GM23338 (cell line): Measurements from ENCODE around the gene MYO19. TPM values are rescaled to one million over a fixed set of nuclear protein-coding genes. Genes with fewer than 3 reads are reported as not detected.

Experiments used
- ATAC-seq: fragments of 200-7000 bp; cut with Tn5 transposase; 3 replicates; pipeline ENCODE4 v1.9.1; 2020
- DNase-seq: peaks from one replicate; pipeline ENCODE4 v3.0.0-alpha.2; 2015; ENCODE audit warnings: low spot score
- H2AFZ ChIP-seq: fragments of 200-600 bp; sonication (generic); 2 replicates; pipeline ENCODE4 v1.8.0; 2016; ENCODE audit warnings: antibody characterized with exemption, mild to moderate bottlenecking, moderate library complexity
- H3F3A ChIP-seq: fragments of 200-600 bp; sonication (generic); replicated peaks from 2 replicates; pipeline ENCODE4 v1.8.0; 2017; ENCODE audit warnings: antibody characterized with exemption, mixed run types, low read depth
- H3K27ac ChIP-seq: fragments of 200-600 bp; sonication (generic); 2 replicates; pipeline ENCODE4 v1.6.1; 2016; ENCODE audit warnings: low read depth
- H3K27me3 ChIP-seq: fragments of 200-600 bp; sonication (generic); 2 replicates; pipeline ENCODE4 v1.8.0; 2016; ENCODE audit warnings: mild to moderate bottlenecking, mixed run types, moderate library complexity; ENCODE audit not compliant: insufficient read depth
- H3K36me3 ChIP-seq: fragments of 200-600 bp; sonication (generic); 2 replicates; pipeline ENCODE4 v1.8.0; 2016; ENCODE audit warnings: mild to moderate bottlenecking; ENCODE audit not compliant: insufficient read depth
- H3K4me1 ChIP-seq: fragments of 200-600 bp; sonication (generic); 2 replicates; pipeline ENCODE4 v1.8.0; 2016; ENCODE audit warnings: mild to moderate bottlenecking, moderate library complexity; ENCODE audit not compliant: insufficient read depth
- H3K4me2 ChIP-seq: fragments of 200-600 bp; sonication (generic); 2 replicates; pipeline ENCODE4 v1.7.1; 2017; ENCODE audit warnings: mixed run types
- H3K4me3 ChIP-seq: fragments of 200-600 bp; sonication (generic); 2 replicates; pipeline ENCODE4 v1.6.1; 2016; ENCODE audit warnings: mixed run types
- H3K79me2 ChIP-seq: fragments of 200-600 bp; sonication (generic); replicated peaks from 2 replicates; pipeline ENCODE4 v1.8.0; 2017; ENCODE audit warnings: mild to moderate bottlenecking; ENCODE audit not compliant: insufficient read depth
- H3K9me2 ChIP-seq: fragments of 200-600 bp; sonication (generic); 2 replicates; pipeline ENCODE4 v1.8.0; 2017; ENCODE audit not compliant: insufficient read depth
- H4K20me1 ChIP-seq: fragments of 200-600 bp; sonication (generic); replicated peaks from 2 replicates; pipeline ENCODE4 v1.8.0; 2017; ENCODE audit warnings: mild to moderate bottlenecking; ENCODE audit not compliant: insufficient read depth
- H3K27ac Mint-ChIP-seq: 2 replicates; pipeline ENCODE4 v1.8.0; 2020; ENCODE audit warnings: inconsistent platforms, mild to moderate bottlenecking, moderate library complexity, mixed read lengths
- H3K27me3 Mint-ChIP-seq: 3 replicates; pipeline ENCODE4 v1.8.0; 2022; ENCODE audit warnings: low read depth, mild to moderate bottlenecking, moderate library complexity, mixed read lengths, inconsistent platforms; ENCODE audit not compliant: insufficient read depth, poor library complexity
- H3K36me3 Mint-ChIP-seq: 3 replicates; pipeline ENCODE4 v1.8.0; 2021; ENCODE audit warnings: low read depth, mild to moderate bottlenecking, inconsistent platforms, moderate library complexity, mixed read lengths
- H3K4me1 Mint-ChIP-seq: 3 replicates; pipeline ENCODE4 v1.8.0; 2020; ENCODE audit warnings: mild to moderate bottlenecking, inconsistent platforms, mixed read lengths
- H3K4me3 Mint-ChIP-seq: 3 replicates; pipeline ENCODE4 v1.8.0; 2021; ENCODE audit warnings: moderate library complexity, mild to moderate bottlenecking, inconsistent platforms, mixed read lengths
- H3K9me3 Mint-ChIP-seq: 3 replicates; pipeline ENCODE4 v1.8.0; 2020; ENCODE audit warnings: moderate library complexity, mild to moderate bottlenecking, inconsistent platforms, mixed read lengths
- CTCF ChIP-seq, 2 experiments: fragments of 200-600 bp in 1 of 2; sonication (generic) in 1 of 2; conservative IDR thresholded peaks; 2 replicates each; pipeline versions ENCODE4 v1.5.1 to v1.6.1; 2016 to 2017; ENCODE audit warnings: antibody characterized with exemption in 2 of 2, low read depth in 2 of 2, mild to moderate bottlenecking in 2 of 2, moderate library complexity in 1 of 2
- EZH2 ChIP-seq: fragments of 200-600 bp; sonication (generic); IDR thresholded peaks from one replicate; pipeline ENCODE4 v1.8.0; 2017; ENCODE audit warnings: antibody characterized with exemption, mild to moderate bottlenecking, low read depth; ENCODE audit not compliant: unreplicated experiment
- JUNB ChIP-seq: IDR thresholded peaks from one replicate; pipeline ENCODE4 v1.6.1; 2016; ENCODE audit warnings: antibody characterized with exemption; ENCODE audit not compliant: unreplicated experiment
- NANOG ChIP-seq: IDR thresholded peaks from 2 replicates; pipeline ENCODE4 v1.6.1; 2016; ENCODE audit warnings: antibody characterized with exemption, borderline replicate concordance
- POLR2AphosphoS5 ChIP-seq: IDR thresholded peaks from 2 replicates; pipeline ENCODE4 v1.6.1; 2016; ENCODE audit warnings: antibody characterized with exemption, low read depth
- STAT1 ChIP-seq: IDR thresholded peaks from one replicate; pipeline ENCODE4 v1.6.1; 2016; ENCODE audit warnings: antibody characterized with exemption; ENCODE audit not compliant: unreplicated experiment
- ZNF331 ChIP-seq: fragments of 250-450 bp; sonication (Bioruptor Pico); IDR thresholded peaks from 2 replicates; pipeline ENCODE4 v1.5.0; 2020; ENCODE audit warnings: low read depth, mild to moderate bottlenecking, moderate library complexity
- polyA plus RNA-seq: library from polyadenylated mRNA; unstranded; fragments of >200 nt; fragmentation: Nextera tagmentation; extraction: Ambion mirVana; gene quantifications from 2 replicates; pipeline ENCODE4 v1.2.1, GENCODE V29; 2016
- total RNA-seq: library from RNA; depleted of rRNA; stranded (reverse); fragments of >200 nt; shearing (Covaris generic); gene quantifications from 2 replicates; pipeline ENCODE4 v1.2.3, GENCODE V29; 2014
- TF ChIP-seq, protein P1 (sequence below): IDR thresholded peaks from one replicate; pipeline ENCODE4 v1.6.1; 2018; ENCODE audit warnings: antibody characterized with exemption; ENCODE audit not compliant: unreplicated experiment
- TF ChIP-seq, protein P2 (sequence below): IDR thresholded peaks from 2 replicates; pipeline ENCODE4 v1.6.1; 2016; ENCODE audit warnings: antibody characterized with exemption
- TF ChIP-seq, protein P3 (sequence below): fragments of 250-450 bp; sonication (Bioruptor Pico); IDR thresholded peaks from 2 replicates; pipeline ENCODE4 v1.5.0; 2020; ENCODE audit warnings: mild to moderate bottlenecking, moderate library complexity

Gene MYO19
- total and polyA plus RNA-seq, 2 experiments from 2014 or later, result 37.9 to 150 TPM

GRCh38 chr17:36485805-36486203, 48.9 kb downstream of the MYO19 start:
- Histone ChIP-seq H3K9me2 (no peaks in the 10 kb centered on the region), H3K36me3 (no peaks in the 10 kb centered on the region), H4K20me1 (peaks cover 31% of the 10 kb centered on the region; the same call in 1 of the 2 replicates), H3K4me1 (peaks cover 5% of the 10 kb centered on the region), H2AFZ (peak overlapping the region; percentile 95), H3K27me3 (peaks cover 39% of the 10 kb centered on the region), H3K4me3 (peak overlapping the region; percentile 87), H3K4me2 (peak overlapping the region; percentile 82), H3K27ac (no peak overlapping the region), H3K79me2 (peaks cover 40% of the 10 kb centered on the region), H3F3A (0 out of 2 replicates have a peak, but pooled peaks cover 3% of the 10 kb centered on the region)
- ATAC-seq, result no peak
- TF ChIP-seq STAT1 (no peak), JUNB (no peak), NANOG (no peak), ZNF331 (CRISPR knock-in tag) (no peak), POLR2AphosphoS5 (no peak), CTCF (conservative IDR thresholded peaks at IDR 0.05; ENCODE audit: low read depth in 2 of 2) (no peak), EZH2 (no peak)
- TF ChIP-seq, protein P1, sequence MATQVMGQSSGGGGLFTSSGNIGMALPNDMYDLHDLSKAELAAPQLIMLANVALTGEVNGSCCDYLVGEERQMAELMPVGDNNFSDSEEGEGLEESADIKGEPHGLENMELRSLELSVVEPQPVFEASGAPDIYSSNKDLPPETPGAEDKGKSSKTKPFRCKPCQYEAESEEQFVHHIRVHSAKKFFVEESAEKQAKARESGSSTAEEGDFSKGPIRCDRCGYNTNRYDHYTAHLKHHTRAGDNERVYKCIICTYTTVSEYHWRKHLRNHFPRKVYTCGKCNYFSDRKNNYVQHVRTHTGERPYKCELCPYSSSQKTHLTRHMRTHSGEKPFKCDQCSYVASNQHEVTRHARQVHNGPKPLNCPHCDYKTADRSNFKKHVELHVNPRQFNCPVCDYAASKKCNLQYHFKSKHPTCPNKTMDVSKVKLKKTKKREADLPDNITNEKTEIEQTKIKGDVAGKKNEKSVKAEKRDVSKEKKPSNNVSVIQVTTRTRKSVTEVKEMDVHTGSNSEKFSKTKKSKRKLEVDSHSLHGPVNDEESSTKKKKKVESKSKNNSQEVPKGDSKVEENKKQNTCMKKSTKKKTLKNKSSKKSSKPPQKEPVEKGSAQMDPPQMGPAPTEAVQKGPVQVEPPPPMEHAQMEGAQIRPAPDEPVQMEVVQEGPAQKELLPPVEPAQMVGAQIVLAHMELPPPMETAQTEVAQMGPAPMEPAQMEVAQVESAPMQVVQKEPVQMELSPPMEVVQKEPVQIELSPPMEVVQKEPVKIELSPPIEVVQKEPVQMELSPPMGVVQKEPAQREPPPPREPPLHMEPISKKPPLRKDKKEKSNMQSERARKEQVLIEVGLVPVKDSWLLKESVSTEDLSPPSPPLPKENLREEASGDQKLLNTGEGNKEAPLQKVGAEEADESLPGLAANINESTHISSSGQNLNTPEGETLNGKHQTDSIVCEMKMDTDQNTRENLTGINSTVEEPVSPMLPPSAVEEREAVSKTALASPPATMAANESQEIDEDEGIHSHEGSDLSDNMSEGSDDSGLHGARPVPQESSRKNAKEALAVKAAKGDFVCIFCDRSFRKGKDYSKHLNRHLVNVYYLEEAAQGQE, result no peak
- TF ChIP-seq, protein P2, sequence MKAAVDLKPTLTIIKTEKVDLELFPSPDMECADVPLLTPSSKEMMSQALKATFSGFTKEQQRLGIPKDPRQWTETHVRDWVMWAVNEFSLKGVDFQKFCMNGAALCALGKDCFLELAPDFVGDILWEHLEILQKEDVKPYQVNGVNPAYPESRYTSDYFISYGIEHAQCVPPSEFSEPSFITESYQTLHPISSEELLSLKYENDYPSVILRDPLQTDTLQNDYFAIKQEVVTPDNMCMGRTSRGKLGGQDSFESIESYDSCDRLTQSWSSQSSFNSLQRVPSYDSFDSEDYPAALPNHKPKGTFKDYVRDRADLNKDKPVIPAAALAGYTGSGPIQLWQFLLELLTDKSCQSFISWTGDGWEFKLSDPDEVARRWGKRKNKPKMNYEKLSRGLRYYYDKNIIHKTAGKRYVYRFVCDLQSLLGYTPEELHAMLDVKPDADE, result no peak
- TF ChIP-seq, protein P3, sequence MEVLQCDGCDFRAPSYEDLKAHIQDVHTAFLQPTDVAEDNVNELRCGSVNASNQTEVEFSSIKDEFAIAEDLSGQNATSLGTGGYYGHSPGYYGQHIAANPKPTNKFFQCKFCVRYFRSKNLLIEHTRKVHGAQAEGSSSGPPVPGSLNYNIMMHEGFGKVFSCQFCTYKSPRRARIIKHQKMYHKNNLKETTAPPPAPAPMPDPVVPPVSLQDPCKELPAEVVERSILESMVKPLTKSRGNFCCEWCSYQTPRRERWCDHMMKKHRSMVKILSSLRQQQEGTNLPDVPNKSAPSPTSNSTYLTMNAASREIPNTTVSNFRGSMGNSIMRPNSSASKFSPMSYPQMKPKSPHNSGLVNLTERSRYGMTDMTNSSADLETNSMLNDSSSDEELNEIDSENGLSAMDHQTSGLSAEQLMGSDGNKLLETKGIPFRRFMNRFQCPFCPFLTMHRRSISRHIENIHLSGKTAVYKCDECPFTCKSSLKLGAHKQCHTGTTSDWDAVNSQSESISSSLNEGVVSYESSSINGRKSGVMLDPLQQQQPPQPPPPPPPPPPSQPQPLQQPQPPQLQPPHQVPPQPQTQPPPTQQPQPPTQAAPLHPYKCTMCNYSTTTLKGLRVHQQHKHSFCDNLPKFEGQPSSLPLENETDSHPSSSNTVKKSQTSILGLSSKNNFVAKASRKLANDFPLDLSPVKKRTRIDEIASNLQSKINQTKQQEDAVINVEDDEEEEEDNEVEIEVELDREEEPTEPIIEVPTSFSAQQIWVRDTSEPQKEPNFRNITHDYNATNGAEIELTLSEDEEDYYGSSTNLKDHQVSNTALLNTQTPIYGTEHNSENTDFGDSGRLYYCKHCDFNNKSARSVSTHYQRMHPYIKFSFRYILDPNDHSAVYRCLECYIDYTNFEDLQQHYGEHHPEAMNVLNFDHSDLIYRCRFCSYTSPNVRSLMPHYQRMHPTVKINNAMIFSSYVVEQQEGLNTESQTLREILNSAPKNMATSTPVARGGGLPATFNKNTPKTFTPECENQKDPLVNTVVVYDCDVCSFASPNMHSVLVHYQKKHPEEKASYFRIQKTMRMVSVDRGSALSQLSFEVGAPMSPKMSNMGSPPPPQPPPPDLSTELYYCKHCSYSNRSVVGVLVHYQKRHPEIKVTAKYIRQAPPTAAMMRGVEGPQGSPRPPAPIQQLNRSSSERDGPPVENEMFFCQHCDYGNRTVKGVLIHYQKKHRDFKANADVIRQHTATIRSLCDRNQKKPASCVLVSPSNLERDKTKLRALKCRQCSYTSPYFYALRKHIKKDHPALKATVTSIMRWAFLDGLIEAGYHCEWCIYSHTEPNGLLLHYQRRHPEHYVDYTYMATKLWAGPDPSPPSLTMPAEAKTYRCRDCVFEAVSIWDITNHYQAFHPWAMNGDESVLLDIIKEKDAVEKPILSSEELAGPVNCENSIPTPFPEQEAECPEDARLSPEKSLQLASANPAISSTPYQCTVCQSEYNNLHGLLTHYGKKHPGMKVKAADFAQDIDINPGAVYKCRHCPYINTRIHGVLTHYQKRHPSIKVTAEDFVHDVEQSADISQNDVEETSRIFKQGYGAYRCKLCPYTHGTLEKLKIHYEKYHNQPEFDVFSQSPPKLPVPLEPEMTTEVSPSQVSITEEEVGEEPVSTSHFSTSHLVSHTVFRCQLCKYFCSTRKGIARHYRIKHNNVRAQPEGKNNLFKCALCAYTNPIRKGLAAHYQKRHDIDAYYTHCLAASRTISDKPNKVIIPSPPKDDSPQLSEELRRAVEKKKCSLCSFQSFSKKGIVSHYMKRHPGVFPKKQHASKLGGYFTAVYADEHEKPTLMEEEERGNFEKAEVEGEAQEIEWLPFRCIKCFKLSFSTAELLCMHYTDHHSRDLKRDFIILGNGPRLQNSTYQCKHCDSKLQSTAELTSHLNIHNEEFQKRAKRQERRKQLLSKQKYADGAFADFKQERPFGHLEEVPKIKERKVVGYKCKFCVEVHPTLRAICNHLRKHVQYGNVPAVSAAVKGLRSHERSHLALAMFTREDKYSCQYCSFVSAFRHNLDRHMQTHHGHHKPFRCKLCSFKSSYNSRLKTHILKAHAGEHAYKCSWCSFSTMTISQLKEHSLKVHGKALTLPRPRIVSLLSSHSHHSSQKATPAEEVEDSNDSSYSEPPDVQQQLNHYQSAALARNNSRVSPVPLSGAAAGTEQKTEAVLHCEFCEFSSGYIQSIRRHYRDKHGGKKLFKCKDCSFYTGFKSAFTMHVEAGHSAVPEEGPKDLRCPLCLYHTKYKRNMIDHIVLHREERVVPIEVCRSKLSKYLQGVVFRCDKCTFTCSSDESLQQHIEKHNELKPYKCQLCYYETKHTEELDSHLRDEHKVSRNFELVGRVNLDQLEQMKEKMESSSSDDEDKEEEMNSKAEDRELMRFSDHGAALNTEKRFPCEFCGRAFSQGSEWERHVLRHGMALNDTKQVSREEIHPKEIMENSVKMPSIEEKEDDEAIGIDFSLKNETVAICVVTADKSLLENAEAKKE (CRISPR knock-in tag), result no peak
- H3K27me3 Mint-ChIP-seq, result peaks cover 38% of the 10 kb centered on the region
- peaks cover 19% of the 10 kb centered on the region for H3K36me3 Mint-ChIP-seq
- peak; percentile 65 for DNase-seq
- peak overlapping the region; percentile 100 for H3K4me3 Mint-ChIP-seq
- peaks cover 19% of the 10 kb centered on the region for H3K4me1 Mint-ChIP-seq
- peaks cover 15% of the 10 kb centered on the region for H3K9me3 Mint-ChIP-seq
- H3K27ac Mint-ChIP-seq, result peak overlapping the region; percentile 99
